GM04504 (cell line): ENCODE results near the gene TMEM163.
"Not testable (repeated sequence)": the region's sequence is repeated elsewhere in the genome, so short reads cannot be mapped to it uniquely, and the experiment has no call there.

Experiments used
- DNase-seq: peaks from one replicate; pipeline ENCODE4 v3.0.0-alpha.2; 2012; ENCODE audit warnings: low read depth

TMEM163 gene

GRCh38 chr2:134489732-134490384, 228.9 kb downstream of the TMEM163 start:
- no peak for DNase-seq

GRCh38 chr2:134482766-134483340, 235.9 kb downstream of the TMEM163 start:
- no peak for DNase-seq

- DNase-seq, result no peak
These were observed 236.6 kb downstream of the TMEM163 start for GRCh38 chr2:134482131-134482723.

- DNase-seq, result no peak
These were observed 239.0 kb downstream of the TMEM163 start for GRCh38 chr2:134479696-134480330.

GRCh38 chr2:134476982-134477381, 241.8 kb downstream of the TMEM163 start:
- not testable (repeated sequence) for DNase-seq

- DNase-seq, result no peak
These were observed 248.1 kb downstream of the TMEM163 start for GRCh38 chr2:134470561-134471168.

- DNase-seq, result no peak
These were observed 249.2 kb downstream of the TMEM163 start for GRCh38 chr2:134469516-134470115.

- no peak for DNase-seq
These were observed 250.0 kb downstream of the TMEM163 start for GRCh38 chr2:134468776-134469175.

- DNase-seq, result no peak
These were observed 250.6 kb downstream of the TMEM163 start for GRCh38 chr2:134468164-134468563.

- DNase-seq, result no peak
These were observed 252.7 kb downstream of the TMEM163 start for GRCh38 chr2:134466141-134466540.

- DNase-seq, result no peak
These were observed 253.3 kb downstream of the TMEM163 start for GRCh38 chr2:134465228-134466105.

GRCh38 chr2:134463699-134464022, 255.1 kb downstream of the TMEM163 start:
- DNase-seq, result no peak

GRCh38 chr2:134462791-134463698, 255.8 kb downstream of the TMEM163 start:
- DNase-seq, result no peak

GRCh38 chr2:134462275-134462674, 256.5 kb downstream of the TMEM163 start:
- DNase-seq, result no peak

GRCh38 chr2:134461511-134461910, 257.3 kb downstream of the TMEM163 start:
- peak; percentile 16 for DNase-seq

- peak; percentile 11 for DNase-seq
These were observed 258.2 kb downstream of the TMEM163 start for GRCh38 chr2:134460583-134460998.

GRCh38 chr2:134459706-134460406, 258.9 kb downstream of the TMEM163 start:
- DNase-seq, result no peak

- no peak for DNase-seq
These were observed 259.9 kb downstream of the TMEM163 start for GRCh38 chr2:134458950-134459349.

- DNase-seq, result no peak
These were observed 260.3 kb downstream of the TMEM163 start for GRCh38 chr2:134458473-134458853.
